NCI-H510A (cell line): ENCODE measurements around the gene FBLN2.
A peak's percentile ranks its signal among the peaks of the same experiment; 100 is the strongest.
"Not testable (repeated sequence)": the region's sequence is repeated elsewhere in the genome, so short reads cannot be mapped to it uniquely, and the experiment has no call there.

Experiments
- DNase-seq: peaks from one replicate; lab custom pipeline; 2025; lab: John Stamatoyannopoulos, UW

Gene FBLN2

DNA sequence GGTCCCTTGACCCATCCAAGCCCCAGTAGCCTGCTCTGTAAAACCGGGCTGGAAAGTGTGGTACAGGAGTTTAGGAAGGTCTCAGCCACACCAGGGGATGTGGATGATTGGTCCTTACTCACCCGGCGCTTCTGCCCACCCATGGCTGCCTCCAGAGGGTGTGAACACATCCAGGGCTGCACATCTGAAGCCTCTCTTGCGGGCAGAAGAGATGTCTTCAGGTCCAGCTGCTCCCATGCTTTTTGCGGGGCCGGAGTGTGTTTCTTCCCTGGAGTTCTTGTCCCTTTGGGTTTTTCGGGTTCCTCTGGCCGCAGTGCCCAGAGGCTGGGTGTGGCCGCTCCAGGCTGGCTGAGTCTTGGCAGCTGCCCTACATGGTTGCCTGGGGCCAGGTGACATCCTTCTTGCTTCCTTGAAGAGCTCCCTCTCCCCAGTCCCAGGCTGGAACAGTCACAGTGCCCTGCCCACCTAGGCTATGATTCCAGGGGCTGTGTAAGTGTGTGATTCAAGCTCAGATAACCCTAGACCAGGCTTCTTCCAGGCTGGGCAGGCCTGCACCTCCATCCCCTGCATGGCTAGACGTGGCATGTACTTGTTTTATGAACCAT is 34.9 kb upstream of the FBLN2 start:
- DNase-seq, result no peak

DNA sequence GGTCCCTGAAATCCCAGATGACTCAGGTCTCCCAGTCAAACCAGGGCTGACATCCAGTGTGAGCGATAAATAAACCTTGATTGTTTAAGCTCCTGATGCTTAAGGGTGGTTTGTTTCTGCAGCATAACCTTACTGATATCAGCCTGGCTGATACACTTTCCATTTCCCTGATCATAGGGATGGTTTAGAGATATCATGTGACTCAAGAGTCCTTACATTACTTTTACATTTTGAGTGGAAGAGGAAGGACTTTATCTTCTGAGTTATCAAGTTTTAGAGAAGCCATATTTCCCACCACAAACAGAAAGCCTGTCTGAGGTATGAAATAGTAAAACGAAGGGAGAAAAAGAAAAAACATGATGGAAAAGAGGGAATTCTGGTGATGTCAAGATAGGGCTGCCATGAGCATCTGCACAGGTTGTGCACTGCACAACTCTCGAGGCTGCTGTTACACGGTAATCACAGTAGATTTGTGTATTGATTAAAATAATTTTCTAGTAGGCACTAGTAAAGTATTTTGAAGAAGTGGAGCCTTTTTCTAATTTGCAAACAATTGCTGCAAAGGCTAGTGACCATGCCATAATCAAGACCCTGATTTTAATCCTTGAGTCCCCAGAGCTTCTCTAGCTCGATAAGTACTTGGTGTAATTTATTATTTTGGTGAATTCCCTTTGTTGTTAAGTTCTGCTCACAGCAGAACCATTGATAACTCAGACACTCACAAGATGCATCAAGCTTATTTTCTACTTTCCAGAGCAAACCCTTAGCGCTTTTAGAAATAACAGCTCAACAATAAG is 34.1 kb upstream of the FBLN2 start:
- DNase-seq, result no peak

- no peak for DNase-seq
These were observed 32.9 kb upstream of the FBLN2 start for GRCh38 chr3:13515786-13516759.

- no peak for DNase-seq
These were observed 32.2 kb upstream of the FBLN2 start for GRCh38 chr3:13516760-13517135.

- DNase-seq, result no peak
These were observed 31.5 kb upstream of the FBLN2 start for GRCh38 chr3:13517253-13517977.

DNA sequence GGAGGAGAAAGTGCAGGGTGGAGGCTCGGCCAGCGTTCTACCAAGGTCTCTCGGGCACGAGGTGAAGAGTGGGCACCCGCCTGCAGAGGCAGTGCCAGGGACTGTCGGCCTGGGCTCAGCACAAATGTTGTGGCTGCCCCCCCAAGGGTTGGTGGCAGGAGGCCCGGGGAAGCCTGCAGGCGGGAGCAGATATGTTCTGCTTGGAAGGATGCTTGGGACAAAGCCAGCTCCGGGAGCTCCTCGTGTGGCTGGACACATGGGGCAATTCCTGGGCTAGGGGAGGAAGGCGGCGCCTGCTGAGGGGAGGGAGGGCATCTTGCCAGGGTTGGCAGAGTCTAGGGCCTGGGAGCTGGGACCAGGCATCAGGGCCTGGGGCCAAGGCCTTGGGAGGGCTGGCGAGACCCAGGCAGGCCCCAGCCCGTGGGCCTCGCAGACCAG is 30.4 kb upstream of the FBLN2 start:
- DNase-seq, result no peak

GRCh38 chr3:13519006-13519791 is 29.7 kb upstream of the FBLN2 start:
- no peak for DNase-seq

DNA sequence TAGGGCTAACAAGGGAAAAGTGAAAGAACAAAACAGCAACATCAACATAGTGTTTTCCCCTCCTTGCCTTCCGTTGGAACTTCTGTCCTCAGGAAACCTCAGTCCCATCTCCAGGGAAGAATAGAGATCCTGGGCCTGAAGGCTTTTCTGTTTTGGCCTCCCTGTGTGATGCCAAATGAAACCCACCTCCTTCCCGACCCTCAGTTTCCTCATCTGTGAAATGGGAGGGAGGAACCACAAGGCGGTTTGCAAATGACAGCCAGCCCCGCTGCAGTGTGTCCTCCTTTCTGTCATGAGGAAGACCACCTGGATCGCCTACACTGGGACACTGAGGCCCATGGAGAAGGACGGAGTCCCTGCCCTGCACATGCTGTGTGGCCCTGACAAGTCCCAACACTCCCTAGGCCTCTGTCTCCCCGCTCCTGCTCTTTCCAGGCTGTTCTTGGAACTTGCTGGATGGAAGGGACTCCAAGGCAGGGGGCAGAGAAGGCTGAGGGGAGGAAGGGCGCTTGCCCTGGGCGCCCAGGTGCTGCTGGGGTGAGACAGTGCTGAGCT is 28.5 kb upstream of the FBLN2 start:
- DNase-seq, result no peak

DNA sequence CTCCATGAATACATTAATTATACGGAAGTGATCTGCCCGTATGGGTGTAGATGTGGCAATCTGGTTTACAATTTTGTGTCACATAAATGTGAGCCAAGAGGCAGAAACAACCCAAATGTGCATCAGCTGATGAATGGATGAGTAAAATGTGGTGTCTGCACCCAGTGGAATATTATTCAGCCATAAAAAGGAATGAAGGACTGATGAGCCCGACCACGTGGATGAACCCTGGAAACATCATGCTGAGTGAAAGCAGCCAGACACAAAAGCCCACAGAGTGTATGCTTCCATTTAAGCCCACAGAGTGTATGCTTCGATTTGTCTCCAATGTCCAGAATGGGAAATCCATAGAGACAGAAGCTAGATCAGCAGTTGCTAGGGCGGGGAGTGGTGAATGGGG is 27.6 kb upstream of the FBLN2 start:
- no peak for DNase-seq

DNA sequence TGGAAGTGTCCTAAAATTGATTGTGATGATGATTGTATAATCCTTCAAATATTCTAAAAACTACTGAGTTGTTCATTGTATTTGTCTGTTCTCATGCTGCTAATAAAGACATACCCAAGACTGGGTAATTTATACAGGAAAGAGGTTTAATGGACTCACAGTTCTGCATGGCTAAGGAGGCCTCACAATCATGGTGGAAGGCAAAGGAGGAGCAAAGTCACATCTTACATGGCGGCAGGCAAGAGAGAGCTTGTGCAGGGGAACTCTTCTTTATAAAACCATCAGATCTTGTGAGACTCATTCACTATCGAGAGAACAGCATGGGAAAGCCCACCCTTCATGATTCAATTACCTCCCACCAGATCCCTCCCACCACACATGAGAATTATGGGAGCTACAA is 27.2 kb upstream of the FBLN2 start:
- not testable (repeated sequence) for DNase-seq

DNA sequence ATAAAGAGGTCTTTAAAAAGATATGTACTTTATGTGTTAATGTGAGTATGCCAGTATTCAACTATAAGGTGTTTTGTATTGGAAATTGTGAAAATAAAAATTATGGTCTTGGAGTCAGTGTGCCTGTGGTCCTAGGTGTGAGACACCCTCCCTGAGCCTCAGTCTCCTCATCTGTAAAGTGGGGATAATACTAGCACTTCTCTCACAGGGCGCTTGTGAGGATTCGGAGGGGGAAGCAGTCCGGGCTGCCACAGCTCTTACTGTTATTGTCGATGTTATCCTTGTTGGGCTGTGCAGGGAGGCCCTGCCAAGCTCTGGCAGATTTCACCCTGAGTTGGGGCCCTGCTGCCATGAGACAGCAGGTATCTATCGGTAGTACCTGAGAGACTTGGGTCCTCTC is 26.7 kb upstream of the FBLN2 start:
- DNase-seq, result no peak

DNA sequence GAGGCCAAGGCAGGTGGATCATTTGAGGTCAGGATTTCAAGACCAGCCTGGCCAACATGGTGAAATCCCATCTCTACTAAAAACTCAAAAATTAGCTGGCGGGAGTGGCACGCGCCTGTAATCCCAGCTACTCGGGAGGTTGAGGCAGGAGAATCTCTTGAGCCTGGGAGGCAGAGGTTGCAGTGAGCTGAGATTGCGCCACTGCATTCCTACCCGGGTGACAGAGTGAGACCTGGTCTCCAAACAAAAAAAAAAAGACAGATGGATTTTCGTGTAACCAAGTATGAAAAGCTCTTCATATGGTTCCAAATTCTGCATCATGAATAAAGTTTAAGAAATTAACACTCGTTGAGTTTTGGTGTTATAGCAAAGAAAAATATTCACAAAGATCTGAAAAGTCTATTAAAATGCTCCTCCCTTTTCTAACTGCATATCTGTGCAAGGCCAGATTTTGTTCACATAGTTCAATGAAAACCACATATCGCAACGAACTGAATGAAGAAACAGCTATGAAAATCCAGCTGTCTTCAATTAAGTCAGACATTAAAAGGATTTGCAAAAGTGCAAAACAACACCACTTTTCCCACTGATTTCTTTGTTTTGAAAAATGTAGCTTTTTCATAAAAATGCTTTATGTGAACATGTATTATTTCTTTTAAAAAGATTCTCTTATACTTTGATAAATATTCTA is 23.8 kb upstream of the FBLN2 start:
- no peak for DNase-seq

DNA sequence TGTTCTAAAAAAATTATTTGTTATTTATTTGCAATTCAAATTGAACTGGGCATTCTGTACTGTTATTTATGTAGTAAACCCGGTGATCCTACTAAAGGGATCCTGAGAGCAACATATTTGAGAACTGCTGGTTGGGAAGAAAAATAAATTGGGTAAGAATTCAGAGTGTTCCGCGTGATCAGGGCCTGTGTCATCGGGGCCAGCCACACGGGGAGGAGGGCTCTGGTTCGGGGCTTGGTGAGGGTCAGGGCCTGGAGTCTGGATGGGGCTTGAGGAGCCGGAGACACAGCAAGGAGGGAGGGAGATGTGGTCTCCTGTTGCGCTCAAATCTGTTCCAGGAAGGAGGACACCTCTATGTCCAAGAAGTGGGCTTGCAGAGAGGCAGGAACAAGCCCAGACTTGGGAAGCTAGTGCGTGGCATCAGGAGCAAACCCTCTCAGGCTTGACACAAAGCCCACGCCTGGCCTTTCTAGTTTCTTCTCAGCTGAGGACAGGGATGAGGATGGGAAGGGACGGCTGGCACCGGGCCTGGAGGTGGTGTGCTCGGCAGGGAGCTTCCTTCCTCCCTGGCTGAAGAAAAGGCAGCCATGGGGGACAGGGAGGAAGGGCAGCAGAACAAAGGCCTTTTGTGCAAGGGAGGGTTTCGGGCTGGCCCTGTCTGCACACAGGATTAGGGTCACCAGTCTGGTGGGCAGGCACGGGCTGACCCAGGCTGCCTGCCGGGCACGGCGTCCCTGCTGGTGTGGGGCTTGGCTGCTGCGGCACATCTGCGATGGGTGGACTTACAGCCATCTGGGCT is 22.9 kb upstream of the FBLN2 start:
- peak; percentile 27 for DNase-seq

DNA sequence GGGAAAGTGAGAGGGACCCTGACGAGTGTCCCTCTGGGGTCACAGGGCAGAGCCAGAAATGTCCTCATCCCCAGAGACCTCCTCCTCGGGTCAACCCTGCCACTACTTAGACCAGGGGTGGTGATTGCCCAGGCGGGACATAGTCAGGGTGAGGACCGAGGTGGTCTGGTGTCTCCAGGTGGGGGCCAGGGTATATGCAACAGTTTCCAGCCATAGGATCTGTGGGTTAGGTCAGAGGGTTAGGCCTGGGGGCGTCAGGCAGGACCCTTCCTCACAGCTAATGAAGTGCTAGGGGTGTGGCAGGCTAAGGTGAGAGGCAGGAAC is 22.3 kb upstream of the FBLN2 start:
- DNase-seq, result no peak

DNA sequence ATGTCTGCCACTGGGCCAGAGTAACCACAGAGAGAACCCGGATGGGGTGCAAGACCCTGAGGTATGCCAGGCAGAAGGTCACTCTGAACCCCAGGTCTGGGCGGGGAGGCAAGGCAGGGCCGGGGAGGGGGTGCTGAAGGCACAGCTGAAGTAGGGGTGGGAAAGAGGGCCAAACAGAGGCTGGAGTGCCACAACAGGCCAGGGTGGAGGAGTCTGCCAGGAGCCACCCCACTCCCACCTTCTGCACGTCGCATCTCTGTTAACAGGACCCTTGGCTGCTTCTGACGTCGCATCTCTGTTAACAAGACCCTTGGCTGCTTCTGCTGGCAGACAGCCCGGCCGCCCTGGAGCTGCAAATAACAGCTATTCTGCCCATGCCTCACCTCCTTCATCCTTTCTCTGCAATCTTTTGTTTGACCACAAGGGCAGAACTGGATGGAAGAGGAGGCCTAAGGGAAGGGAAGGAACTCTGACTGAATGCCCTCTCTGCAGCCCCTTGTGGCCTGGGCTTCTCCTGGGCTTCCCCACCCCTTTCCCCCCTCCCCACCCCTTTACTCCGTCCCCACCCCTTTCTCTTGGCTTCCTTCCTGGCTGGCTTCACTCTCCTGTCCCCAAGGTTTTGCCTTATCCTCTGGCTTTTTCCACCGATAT is 20.6 kb upstream of the FBLN2 start:
- peak; percentile 22 for DNase-seq

- no peak for DNase-seq
These were observed 19.5 kb upstream of the FBLN2 start for GRCh38 chr3:13529196-13530112.

DNA sequence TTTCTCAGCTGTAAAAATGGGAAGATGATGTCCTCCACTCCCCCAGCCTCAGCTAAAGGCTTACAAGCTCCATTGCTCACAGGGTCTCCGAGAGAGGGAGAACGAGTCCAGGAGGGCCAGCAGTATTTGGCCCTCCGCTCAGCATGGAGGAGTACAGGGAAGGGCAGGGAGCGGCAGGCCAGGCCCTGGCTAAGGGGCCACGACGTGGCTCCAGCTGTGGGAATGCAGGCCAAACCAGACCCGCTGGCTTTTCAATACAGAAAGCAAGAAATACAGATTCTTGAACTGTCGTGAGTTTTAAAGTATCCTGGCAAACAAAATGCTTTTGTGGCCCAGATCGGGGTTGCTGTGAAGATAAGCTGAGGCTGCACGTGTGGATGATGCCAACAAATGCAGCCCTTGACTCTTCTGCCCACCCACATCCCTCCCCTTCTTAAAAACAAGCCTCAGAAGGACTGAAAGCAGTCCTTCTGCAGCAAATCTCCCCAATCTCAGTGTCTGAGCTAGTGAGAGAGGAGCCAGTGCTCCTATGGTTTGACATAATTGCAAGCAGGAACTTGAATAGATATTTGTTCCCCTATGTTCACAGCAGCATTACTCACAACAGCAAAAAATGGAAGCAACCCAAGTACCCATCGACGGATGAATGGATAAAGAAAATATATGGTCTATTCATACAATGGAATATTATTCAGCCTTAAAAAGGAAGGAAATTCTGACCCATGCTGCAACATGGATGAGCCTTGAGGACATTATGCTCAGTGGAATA is 18.5 kb upstream of the FBLN2 start:
- DNase-seq, result no peak
